GM21786 (cell line): ENCODE measurements around the gene MRC1.

Experiments used
- ATAC-seq: cut with Tn5 transposase; IDR thresholded peaks from one replicate; pipeline ENCODE4 v1.9.1; 2021; ENCODE audit not compliant: unreplicated experiment

Gene MRC1

DNA sequence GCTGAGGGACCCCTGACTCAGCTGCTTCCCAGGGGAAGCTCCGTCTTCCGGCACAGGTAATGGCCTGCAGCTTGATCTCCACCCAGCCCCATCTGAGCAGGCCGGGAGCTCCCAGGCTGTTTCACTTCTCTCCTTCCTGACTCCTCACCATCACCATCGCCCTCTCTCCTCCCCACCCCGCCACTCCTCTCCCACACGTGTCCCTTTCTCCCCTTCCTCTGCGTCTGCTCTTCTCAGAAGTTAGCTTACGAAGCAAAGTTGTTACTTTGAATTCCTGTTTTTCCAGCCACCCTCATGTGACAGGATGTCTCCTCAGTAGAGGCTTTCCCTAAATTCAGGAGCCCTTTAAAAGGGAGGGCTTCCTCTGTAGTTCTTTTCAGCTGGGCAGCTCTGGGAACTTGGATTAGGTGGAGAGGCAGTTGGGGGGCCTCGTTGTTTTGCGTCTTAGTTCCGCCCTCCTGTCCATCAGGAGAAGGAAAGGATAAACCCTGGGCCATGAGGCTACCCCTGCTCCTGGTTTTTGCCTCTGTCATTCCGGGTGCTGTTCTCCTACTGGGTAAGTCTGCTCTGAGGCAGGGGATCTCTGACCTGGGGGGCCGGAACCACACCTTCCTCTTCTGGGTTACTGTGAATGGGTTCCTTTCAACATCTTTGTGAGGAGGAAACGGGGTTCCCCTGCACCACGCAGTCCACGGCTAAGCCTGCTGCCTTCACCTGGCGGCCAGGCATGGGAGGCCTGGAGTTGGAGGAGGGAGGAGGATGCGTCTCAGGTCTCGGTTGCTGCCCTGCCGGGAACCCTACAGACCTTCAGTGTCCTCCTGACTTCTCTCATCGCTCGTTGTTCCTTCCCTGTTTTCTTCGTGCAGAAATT lies at the start of gene MRC1:
Gene MRC1, plus strand, starts transcription at position 378 of the 871 bp plus-strand sequence. Its CDS starts 118 bp downstream, at position 496.
- no peak for ATAC-seq

- ATAC-seq = no peak
These were observed 45.0 kb upstream of the MRC1 start for GRCh38 chr10:17764142-17764541.

GRCh38 chr10:17765602-17766001 lies 43.5 kb upstream of the MRC1 start:
- ATAC-seq = no peak

DNA sequence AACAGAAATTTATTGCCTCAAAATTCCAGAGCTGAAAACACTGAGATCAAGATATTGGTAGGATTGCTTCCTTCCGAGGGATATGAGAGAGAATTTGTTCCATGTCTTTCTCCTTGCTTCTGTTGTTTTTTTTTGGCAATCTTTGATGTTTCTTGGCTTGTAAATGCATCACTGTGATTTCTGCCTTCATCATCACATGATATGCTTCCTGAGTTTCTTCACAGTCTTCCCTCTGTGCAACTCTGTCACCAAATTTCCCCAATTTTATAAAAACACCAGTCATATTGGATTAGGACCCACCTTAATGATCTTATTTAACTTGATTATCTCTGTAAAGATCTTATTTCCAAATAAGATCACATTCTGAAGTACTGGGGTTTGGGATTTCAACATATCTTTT lies 42.4 kb upstream of the MRC1 start:
- no peak for ATAC-seq

GRCh38 chr10:17768496-17768895 lies 40.7 kb upstream of the MRC1 start:
- ATAC-seq = no peak

DNA sequence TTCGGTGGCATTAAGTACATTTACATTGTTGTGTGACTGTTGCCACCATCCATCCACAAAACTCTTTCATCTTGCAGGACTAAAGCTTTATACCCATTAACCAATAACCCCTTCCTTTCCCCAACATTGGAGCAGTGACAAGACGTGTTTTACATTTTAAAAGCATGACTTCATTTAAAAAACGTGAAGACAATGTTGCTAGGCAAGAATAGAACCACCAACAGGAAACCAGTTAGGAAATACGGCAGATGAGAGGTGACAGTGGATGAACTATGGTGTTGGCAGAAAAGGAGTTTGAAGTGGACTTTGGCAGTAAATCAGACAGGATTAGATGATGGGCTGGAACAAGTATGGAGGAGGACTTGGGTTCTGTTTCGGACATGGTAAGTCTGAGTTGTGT lies 40.2 kb upstream of the MRC1 start:
- no peak for ATAC-seq

DNA sequence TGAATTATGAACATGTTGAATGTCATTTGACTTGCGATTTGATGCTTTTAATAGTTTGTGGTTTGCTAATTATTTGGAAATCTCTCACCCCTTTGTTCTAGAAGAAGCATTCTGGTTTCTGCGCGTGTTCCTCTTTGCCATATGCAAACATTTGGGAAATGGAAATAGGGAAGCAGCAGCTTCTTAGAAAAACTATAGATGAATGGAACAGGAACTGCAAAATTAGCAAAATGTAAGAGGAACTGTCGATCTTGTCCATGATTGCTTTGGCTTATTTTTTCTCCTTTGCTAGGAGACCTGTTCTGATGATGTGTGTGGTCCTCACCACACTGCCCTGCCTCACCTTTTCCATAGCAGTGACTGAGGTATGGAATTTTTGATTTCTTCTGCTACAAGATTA lies 38.1 kb upstream of the MRC1 start:
- no peak for ATAC-seq

DNA sequence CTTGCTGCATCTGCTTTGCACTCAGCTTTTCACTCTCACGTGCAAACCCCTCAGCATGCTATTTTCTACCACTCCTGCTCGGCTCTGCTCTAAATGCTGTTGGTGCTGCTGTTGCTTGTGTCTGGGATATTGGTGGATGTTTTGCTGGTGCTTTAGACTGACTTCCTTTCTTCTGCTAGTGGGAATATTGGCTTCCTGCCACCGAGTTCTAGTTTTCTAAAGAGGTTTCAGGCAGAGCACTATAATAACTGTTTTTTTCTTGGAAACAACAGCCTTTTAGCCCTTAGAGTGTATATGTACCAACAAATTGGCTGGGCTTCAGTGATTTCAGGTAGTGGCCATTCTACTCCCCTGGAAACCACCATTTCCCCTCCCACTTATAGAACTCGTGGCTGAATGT lies 29.4 kb upstream of the MRC1 start:
- ATAC-seq = no peak

- ATAC-seq = no peak
These were observed 28.4 kb upstream of the MRC1 start for GRCh38 chr10:17780727-17781126.

- ATAC-seq = no peak
These were observed 27.3 kb upstream of the MRC1 start for GRCh38 chr10:17781856-17782255.

DNA sequence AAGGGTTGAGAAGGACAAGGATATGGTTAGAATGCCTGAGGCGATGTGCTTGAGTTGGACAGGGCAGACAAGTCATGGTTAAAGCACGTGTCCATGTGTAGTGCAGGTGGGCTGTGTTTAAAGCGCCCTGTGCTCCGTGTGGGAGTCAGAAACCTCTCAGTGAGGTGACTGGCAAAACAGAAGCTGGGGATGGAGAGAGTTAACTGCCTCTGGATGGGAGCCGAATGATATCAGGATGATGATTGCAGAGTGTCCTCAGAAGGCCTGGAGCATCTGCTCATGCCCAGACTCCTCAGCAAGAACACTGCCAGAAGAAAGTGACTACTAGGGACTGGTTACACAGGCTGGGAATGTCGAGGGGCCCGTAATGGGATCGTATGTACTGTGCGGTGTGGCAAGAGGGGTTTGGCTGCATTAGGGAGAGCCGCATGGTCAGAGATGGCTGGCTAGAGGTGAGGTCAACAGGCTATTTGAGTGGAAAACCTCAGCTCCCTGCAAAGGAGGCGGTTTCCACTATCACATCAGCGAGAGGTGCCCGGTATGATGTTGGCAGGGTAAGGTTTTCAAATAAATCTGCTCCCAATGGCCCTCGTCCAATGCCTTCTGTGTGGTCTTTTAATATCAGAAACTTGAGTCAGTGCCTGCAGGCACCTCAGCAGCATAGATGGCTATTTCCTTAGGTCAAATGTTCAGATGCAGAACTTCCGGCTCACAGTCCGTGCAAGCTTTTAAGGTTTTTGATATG lies 26.1 kb upstream of the MRC1 start:
- ATAC-seq = no peak

DNA sequence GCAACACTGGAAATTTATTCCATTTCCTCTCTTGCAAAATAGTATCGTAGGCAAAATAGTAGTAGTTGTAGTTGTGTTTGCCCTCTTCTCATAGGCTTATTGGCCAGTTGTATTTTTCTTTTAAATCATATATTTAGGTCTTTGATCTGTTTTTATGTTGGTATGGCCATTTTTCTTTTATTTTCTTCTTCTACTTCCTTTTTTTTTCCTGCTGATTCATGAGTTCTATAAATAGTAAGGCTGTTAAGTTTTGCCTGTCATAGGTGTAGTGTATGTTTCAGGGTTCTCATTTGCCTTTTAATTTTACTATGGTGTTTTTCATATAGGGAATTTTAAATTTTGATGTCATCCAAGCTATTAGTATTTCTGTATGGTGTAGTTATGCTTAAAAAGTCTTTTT lies 25.4 kb upstream of the MRC1 start:
- no peak for ATAC-seq

- no peak for ATAC-seq
These were observed 24.5 kb upstream of the MRC1 start for GRCh38 chr10:17784688-17785087.

GRCh38 chr10:17785276-17785930 lies 23.7 kb upstream of the MRC1 start:
- no peak for ATAC-seq

DNA sequence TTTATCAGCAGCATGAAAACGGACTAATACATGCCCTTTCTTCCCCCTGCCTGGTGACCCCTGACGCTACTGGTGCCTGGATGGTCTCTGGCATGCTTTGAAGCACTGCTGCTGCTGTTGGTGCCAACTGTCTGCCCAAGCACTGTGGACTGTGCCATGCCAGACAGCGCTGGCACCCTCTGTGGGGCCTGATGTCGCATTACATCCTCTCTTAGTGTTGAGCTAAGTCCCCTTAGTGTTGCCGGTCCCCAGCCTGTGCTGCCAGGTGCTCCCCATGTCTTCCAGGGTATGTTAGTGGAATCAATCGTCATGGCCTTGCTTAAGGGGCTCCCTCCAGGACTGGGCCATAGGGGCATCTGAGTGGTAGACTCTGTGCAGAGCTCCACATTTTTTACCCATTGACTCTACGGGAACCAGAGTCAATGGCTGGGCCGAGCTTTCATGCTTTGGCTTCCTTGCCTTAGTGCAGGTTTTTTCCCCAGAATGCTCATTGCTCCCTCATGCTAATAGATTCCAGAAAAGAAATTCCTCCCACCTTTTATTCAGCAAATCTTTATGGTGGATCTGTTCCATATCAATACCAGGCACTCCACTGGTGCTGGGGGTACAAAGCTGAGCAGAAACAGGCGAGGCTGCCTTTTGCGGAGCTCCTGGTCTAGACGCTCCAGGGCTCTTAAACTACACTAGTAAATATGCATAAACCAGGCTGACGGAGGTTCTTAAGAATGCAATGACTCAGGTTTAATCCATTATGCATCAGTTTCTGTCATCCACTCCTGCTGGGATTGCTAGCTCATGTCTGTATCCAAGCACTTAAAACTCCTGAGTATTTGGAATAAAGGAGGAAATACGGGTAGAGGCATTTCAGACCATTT lies 21.8 kb upstream of the MRC1 start:
- ATAC-seq = no peak

GRCh38 chr10:17788646-17789045 lies 20.5 kb upstream of the MRC1 start:
- ATAC-seq = no peak

DNA sequence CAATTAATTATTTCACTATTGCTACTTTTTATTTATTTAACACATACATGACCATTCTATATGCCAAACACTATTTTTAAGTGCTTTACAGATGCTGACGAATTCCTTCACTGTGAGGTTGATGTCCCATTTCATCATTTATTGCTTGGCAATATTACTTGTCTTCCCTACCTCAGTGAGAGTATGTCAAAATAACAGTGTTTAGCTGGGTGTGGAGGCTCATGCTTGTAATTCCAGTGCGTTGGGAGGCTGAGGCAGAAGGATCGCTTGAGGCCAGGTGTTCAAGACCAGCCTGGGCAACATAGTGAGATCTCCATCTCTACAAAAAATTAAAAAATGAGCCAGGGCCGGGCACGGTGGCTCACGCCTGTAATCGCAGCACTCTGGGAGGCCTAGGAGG lies 19.8 kb upstream of the MRC1 start:
- ATAC-seq = no peak

- no peak for ATAC-seq
These were observed 18.5 kb upstream of the MRC1 start for GRCh38 chr10:17790651-17791050.

- ATAC-seq = no peak
These were observed 16.2 kb upstream of the MRC1 start for GRCh38 chr10:17792991-17793390.

DNA sequence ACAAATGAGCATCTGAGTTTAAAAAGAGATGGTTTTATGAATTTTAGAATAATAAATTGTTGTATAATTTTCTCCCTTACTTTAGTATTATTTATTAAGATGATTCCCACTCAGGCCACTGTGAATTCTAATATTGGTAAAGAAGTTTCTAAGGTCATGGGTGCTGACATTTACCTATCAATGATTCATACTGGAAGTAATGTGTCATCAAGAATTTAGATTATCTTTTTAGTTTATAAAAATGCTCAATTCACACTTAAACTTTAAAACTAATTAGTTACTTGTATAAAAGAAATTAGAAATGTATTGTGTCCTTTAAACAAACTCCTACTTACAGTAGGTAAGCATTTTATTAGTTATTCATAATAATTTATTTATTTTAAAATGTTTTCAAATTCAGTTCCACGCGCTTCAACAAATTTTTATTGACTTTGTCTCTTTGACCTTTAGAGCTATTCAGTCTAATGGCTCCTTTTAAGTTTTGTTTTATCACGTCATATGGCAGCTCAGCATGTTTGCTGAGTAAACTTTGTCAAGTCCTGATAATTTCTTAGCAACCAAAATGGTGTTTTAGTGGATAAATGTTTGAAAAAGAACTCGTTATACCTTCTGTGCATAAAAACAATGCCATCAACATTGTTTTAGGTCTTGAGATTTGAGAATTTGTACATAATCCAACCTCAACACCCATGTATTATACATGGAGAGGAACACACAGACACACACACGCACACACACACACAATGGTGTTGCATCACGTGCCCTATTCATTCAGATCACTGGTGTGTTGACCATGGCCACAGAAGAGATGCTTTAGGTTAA lies 15.1 kb upstream of the MRC1 start:
- ATAC-seq = no peak
